C4-2B (cell line): ENCODE measurements around the gene SDHA.
"Not testable (repeated sequence)": the region's sequence is repeated elsewhere in the genome, so short reads cannot be mapped to it uniquely, and the experiment has no call there.

Experiments used
- CTCF ChIP-seq: fragments of 450-650 bp; conservative IDR thresholded peaks from 2 replicates; pipeline ENCODE4 v1.5.1; 2017; ENCODE audit warnings: mild to moderate bottlenecking
- ZFX ChIP-seq: fragments of 450-650 bp; IDR thresholded peaks from 2 replicates; pipeline ENCODE4 v1.6.1; 2017

GRCh38 chr5:297448-297847 is 79.3 kb downstream of the SDHA start:
- TF ChIP-seq CTCF, ZFX: not testable (repeated sequence)
